Testis (tissue), 2 donors: ENCODE results near the gene LHX4.

ENCODE experiments used
- POLR2A ChIP-seq: fragments of 450-650 bp; IDR thresholded peaks from one replicate; pipeline ENCODE4 v1.6.1; 2017; ENCODE audit warnings: antibody characterized with exemption, mild to moderate bottlenecking, moderate library complexity
- TF ChIP-seq, protein P1 (sequence below), 3 experiments: fragments of 450-650 bp in 2 of 3; fragments of 200-600 bp in 1 of 3; sonication (generic) in 1 of 3; IDR thresholded peaks; one replicate each; pipeline ENCODE4 v1.5.1; 2016 to 2019; ENCODE audit warnings: antibody characterized with exemption in 3 of 3, mild to moderate bottlenecking in 2 of 3, moderate library complexity in 1 of 3

DNA sequence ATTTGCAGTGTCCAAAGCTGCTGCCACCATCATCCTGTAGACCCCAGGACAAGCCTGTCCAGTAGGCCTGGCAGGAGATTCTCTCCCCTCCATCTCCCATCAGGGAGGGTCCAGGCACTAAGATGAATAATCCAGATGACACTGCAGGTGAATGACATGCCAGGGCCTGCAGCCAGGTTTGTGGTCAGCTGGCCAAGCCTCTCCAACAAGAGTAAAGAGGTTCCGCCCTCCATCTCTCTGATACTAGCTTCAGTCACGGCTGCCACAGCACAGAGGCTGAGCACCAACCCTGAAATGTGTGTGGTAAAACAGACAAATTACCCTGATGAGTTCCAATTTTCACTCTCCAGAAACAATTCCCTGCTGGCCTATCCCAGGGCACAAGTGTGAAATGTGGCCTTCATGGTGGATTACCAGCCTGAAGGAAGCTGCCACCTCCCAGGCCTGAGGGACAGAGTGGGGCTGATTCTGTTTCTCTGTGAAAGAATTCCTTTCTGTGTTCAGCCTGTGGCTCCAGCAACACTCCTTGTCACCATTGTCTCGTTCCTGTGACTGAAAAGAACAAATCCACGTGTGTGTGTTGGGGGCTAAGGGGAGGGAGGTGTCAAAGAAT, 19.9 kb upstream of the LHX4 start:
- TF ChIP-seq, protein P1, sequence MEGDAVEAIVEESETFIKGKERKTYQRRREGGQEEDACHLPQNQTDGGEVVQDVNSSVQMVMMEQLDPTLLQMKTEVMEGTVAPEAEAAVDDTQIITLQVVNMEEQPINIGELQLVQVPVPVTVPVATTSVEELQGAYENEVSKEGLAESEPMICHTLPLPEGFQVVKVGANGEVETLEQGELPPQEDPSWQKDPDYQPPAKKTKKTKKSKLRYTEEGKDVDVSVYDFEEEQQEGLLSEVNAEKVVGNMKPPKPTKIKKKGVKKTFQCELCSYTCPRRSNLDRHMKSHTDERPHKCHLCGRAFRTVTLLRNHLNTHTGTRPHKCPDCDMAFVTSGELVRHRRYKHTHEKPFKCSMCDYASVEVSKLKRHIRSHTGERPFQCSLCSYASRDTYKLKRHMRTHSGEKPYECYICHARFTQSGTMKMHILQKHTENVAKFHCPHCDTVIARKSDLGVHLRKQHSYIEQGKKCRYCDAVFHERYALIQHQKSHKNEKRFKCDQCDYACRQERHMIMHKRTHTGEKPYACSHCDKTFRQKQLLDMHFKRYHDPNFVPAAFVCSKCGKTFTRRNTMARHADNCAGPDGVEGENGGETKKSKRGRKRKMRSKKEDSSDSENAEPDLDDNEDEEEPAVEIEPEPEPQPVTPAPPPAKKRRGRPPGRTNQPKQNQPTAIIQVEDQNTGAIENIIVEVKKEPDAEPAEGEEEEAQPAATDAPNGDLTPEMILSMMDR (IDR thresholded peaks at IDR 0.05): no peak
- no peak for TF ChIP-seq POLR2A
